Gastroesophageal sphincter (tissue), 4 donors: ENCODE measurements around the gene CTNNBIP1. TPM values are rescaled to one million over a fixed set of nuclear protein-coding genes. Genes with fewer than 3 reads are reported as not detected.

ENCODE experiments used
- ATAC-seq: fragments of 150-250 bp; one replicate; pipeline ENCODE4 v1.9.1; 2016; ENCODE audit warnings: mild to moderate bottlenecking, moderate library complexity
- H3K27ac ChIP-seq, 4 donors: fragments of 200-600 bp; sonication (generic) in 3 of 4; 1 replicate in 3 of 4; 2 replicates in 1 of 4; pipeline ENCODE4 v1.5.1; 2016 to 2019
- H3K27me3 ChIP-seq: fragments of 200-600 bp; sonication (generic); one replicate; pipeline ENCODE4 v1.5.1; 2019
- H3K36me3 ChIP-seq, 2 donors: fragments of 200-600 bp; sonication (generic); one replicate each; pipeline ENCODE4 v1.5.1; 2019; ENCODE audit warnings: control low read depth in 1 of 2
- H3K4me1 ChIP-seq, 3 donors: fragments of 200-600 bp; sonication (generic); 1 replicate in 2 of 3; 2 replicates in 1 of 3; pipeline ENCODE4 v1.5.1; 2016 to 2019; ENCODE audit warnings: control low read depth in 2 of 3
- H3K4me3 ChIP-seq, 2 donors: fragments of 200-600 bp; sonication (generic); one replicate each; pipeline ENCODE4 v1.5.1; 2019; ENCODE audit warnings: mild to moderate bottlenecking in 1 of 2, moderate library complexity in 1 of 2
- H3K9me3 ChIP-seq, 3 donors: fragments of 200-600 bp; sonication (generic); one replicate each; pipeline ENCODE4 v1.5.1; 2017 to 2019; ENCODE audit warnings: control low read depth in 2 of 3
- EP300 ChIP-seq: sonication (generic); formaldehyde crosslinking; IDR thresholded peaks from one replicate; pipeline ENCODE4 v1.6.1; 2017; ENCODE audit warnings: antibody characterized with exemption, mild to moderate bottlenecking
- POLR2A ChIP-seq, 2 donors: fragments of 450-650 bp; IDR thresholded peaks; one replicate each; pipeline ENCODE4 v1.6.1; 2017; ENCODE audit warnings: antibody characterized with exemption in 2 of 2, mild to moderate bottlenecking in 2 of 2, moderate library complexity in 1 of 2
- POLR2AphosphoS5 ChIP-seq: sonication (generic); formaldehyde crosslinking; IDR thresholded peaks from one replicate; pipeline ENCODE4 v1.6.1; 2017; ENCODE audit warnings: antibody characterized with exemption
- WGBS, 2 donors: methylation state at CpG; one replicate each; pipeline ENCODE4 v1.1.5; 2018; ENCODE audit warnings: low coverage in 1 of 2; 5-methylcytosine and 5-hydroxymethylcytosine counted together
- total RNA-seq, 4 donors: library from RNA; depleted of rRNA; stranded (reverse); fragments of >200 nt; gene quantifications; one replicate each; pipeline ENCODE4 v1.1.0, GENCODE V29; 2016
- TF ChIP-seq, protein P1 (sequence below), 4 experiments: fragments of 200-600 bp in 2 of 4; fragments of 450-650 bp in 2 of 4; sonication (generic) in 1 of 4; IDR thresholded peaks; one replicate each; pipeline ENCODE4 v1.5.1; 2017 to 2019; ENCODE audit warnings: antibody characterized with exemption in 4 of 4, mild to moderate bottlenecking in 2 of 4, moderate library complexity in 2 of 4

Gene CTNNBIP1
- total RNA-seq, 4 donors from 2014 or later = 13.7 to 27.6 (median 21.0) TPM

DNA sequence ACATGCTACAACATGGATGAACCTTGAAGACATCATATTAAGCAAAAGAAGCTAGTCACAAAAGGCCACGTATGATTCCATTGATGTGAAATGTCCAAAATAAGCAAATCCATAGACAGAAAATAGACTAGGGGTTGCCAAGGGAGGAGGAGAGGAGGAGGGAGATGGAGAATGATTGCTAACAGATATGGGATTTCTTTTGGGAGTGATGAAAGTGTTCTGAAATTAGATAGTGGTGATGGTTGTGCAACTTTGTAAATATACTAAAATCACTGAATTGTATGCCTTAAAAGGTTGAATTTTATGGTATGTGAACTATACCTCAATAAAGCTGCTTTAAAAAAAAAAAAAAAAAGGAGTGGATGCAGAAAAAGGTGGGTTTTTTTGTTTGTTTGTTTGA is 93.9 kb downstream of the CTNNBIP1 start:
- H3K4me3 ChIP-seq = no peak overlapping the region
- H3K9me3 ChIP-seq = no peaks in the 10 kb centered on the region
- H3K27me3 ChIP-seq = no peaks in the 10 kb centered on the region
- 11 to 34% methylated on average over 1 of the region's 1 CpG for WGBS, 2 donors
- no peak overlapping the region for H3K27ac ChIP-seq
- TF ChIP-seq, protein P1, sequence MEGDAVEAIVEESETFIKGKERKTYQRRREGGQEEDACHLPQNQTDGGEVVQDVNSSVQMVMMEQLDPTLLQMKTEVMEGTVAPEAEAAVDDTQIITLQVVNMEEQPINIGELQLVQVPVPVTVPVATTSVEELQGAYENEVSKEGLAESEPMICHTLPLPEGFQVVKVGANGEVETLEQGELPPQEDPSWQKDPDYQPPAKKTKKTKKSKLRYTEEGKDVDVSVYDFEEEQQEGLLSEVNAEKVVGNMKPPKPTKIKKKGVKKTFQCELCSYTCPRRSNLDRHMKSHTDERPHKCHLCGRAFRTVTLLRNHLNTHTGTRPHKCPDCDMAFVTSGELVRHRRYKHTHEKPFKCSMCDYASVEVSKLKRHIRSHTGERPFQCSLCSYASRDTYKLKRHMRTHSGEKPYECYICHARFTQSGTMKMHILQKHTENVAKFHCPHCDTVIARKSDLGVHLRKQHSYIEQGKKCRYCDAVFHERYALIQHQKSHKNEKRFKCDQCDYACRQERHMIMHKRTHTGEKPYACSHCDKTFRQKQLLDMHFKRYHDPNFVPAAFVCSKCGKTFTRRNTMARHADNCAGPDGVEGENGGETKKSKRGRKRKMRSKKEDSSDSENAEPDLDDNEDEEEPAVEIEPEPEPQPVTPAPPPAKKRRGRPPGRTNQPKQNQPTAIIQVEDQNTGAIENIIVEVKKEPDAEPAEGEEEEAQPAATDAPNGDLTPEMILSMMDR (IDR thresholded peaks at IDR 0.05) = no peak
- no peak for TF ChIP-seq POLR2A (IDR thresholded peaks at IDR 0.05)
- TF ChIP-seq EP300 = no peak
- TF ChIP-seq POLR2AphosphoS5 = no peak
- H3K4me1 ChIP-seq = peaks cover 0 to 49% (median 0%) of the 10 kb centered on the region in 3 donors
- H3K36me3 ChIP-seq = no peaks in the 10 kb centered on the region
- no peak for ATAC-seq

DNA sequence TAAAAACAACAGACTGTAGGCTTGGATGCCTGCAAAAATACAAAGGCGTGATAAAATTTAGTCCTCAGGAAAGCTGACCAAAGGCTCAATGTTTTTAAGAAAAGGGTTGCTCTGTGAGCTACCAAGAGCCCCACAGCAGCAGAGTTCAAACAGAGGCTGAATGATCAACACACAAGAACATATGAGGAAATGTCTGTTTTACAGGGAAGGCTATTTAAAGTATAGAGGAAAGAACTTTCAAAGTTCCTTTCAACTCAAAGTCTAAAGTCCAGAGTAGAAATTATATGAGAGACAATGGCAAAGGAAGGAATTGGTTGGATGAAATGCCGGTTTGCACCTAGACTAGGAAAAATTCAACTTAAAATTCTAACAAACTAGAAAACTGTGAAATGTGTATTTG is 94.9 kb downstream of the CTNNBIP1 start:
- Histone ChIP-seq H3K4me1 (peaks cover 0 to 49% (median 0%) of the 10 kb centered on the region in 3 donors), H3K27me3 (no peaks in the 10 kb centered on the region), H3K9me3 (no peaks in the 10 kb centered on the region), H3K4me3 (no peak overlapping the region), H3K27ac (no peak overlapping the region), H3K36me3 (no peaks in the 10 kb centered on the region)
- TF ChIP-seq, protein P1 (IDR thresholded peaks at IDR 0.05) = no peak
- no peak for TF ChIP-seq EP300
- TF ChIP-seq POLR2AphosphoS5 = no peak
- TF ChIP-seq POLR2A (IDR thresholded peaks at IDR 0.05) = no peak
- ATAC-seq = no peak
- WGBS, 2 donors = 80 to 85% methylated on average over 2 of the region's 2 CpGs

DNA sequence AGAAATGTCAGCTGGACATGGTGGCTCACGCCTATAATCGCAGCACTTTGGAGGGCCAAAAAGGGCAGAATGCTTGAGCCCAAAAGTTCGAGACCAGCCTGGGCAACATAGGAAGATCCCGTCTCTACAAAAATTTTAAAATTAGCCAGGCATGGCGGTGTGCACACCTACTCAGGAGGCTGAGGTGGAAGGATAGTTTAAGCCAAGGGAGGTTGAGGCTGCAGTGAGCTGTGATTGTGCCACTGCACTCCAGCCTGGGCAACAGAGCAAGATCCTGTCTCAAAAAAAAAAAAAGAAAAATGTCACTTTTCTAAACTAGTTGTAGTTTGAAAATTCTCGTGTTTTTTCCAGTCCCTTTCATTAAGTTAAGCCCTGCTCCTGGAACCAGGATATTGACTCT is 95.5 kb downstream of the CTNNBIP1 start:
- ATAC-seq = no peak
- peaks cover 0 to 47% (median 0%) of the 10 kb centered on the region in 3 donors for H3K4me1 ChIP-seq
- TF ChIP-seq POLR2A (IDR thresholded peaks at IDR 0.05) = no peak
- TF ChIP-seq, protein P1 (IDR thresholded peaks at IDR 0.05) = no peak
- no peak for TF ChIP-seq EP300
- TF ChIP-seq POLR2AphosphoS5 = no peak
- H3K36me3 ChIP-seq = no peaks in the 10 kb centered on the region
- no peak overlapping the region for H3K4me3 ChIP-seq
- H3K27me3 ChIP-seq = no peaks in the 10 kb centered on the region
- no peaks in the 10 kb centered on the region for H3K9me3 ChIP-seq
- 81 to 85% methylated on average over 4 to 6 of the region's 6 CpGs for WGBS, 2 donors
- H3K27ac ChIP-seq = no peak overlapping the region

DNA sequence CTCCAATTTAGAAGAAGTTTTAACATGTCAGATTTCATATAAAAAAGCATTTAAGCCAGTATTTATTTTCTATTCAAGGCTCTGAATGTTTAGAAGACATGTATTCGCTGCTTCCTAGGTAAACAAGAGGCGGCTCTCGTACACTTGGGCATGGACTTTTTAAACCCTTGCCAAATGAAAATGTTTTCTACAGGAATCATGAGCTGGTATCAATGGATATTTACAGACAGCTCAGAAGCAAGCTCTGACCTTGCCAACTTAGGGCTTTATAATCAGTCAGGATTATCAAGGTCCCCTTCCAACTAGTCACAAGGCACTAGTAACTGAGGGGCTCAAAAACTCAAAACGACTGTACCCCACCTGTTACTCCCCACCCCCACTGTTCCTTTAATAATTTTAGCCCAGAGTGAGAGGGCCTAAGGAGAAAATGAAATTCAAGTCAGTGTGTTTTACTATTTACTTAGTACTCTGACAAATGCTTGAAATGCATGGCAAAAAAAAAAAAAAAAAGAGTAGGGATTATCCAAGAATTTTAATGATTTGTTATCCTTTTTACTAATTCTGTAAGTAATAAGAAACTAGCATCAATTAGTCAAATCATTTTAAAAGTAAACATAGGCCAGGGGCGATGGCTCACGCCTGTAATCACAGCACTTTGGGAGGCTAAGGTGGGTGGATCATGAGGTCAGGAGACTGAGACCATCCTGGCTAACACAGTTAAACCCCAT is 98.7 kb downstream of the CTNNBIP1 start:
- Histone ChIP-seq H3K27me3 (no peaks in the 10 kb centered on the region), H3K36me3 (no peaks in the 10 kb centered on the region), H3K4me1 (peaks cover 0 to 57% (median 3%) of the 10 kb centered on the region in 3 donors), H3K27ac (no peak overlapping the region), H3K9me3 (no peaks in the 10 kb centered on the region), H3K4me3 (no peak overlapping the region)
- no peak for ATAC-seq
- WGBS, 2 donors = 76 to 83% methylated on average over 5 to 6 of the region's 6 CpGs
- TF ChIP-seq POLR2AphosphoS5 = no peak
- TF ChIP-seq POLR2A (IDR thresholded peaks at IDR 0.05) = no peak
- TF ChIP-seq, protein P1 (IDR thresholded peaks at IDR 0.05) = no peak
- TF ChIP-seq EP300 = no peak

DNA sequence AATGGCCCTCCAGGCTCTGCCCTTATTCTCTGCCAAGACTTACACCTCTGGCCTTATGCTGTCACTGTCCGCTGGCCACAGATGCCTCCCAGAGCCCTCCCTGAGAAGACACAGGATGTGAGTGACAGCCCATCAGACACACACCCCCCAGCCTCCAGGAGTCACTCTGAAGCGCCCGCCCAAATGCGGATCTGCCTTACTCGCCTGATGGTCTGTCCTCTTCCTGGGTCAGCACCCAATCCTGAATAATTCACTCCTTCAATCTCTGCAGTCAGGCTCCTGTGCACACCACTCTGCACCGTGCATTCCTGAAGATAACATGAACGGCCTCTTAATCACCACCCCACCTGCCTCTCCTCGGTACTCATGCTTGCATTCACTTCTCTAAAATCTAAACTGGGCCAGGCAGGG is 101.0 kb downstream of the CTNNBIP1 start:
- peaks cover 0 to 54% (median 3%) of the 10 kb centered on the region in 3 donors for H3K4me1 ChIP-seq
- WGBS, 2 donors = 88% methylated on average over 1 of the region's 8 CpGs; no CpG with 5 or more reads in 1 of the 2 donors
- H3K27me3 ChIP-seq = no peaks in the 10 kb centered on the region
- H3K9me3 ChIP-seq = no peaks in the 10 kb centered on the region
- TF ChIP-seq POLR2A (IDR thresholded peaks at IDR 0.05) = no peak
- TF ChIP-seq EP300 = no peak
- TF ChIP-seq, protein P1 (IDR thresholded peaks at IDR 0.05) = no peak
- TF ChIP-seq POLR2AphosphoS5 = no peak
- H3K4me3 ChIP-seq = no peak overlapping the region
- ATAC-seq = no peak
- H3K27ac ChIP-seq = no peak overlapping the region
- H3K36me3 ChIP-seq = no peaks in the 10 kb centered on the region
